ENCODE results near the gene ATP10A.

- TF ChIP-seq CTCF (IDR thresholded peaks at IDR 0.05) (no peak), PRDM15 (CRISPR knock-in tag; IDR thresholded peaks at IDR 0.05) (no peak), RELA (CRISPR knock-in tag; IDR thresholded peaks at IDR 0.05; ENCODE audit: borderline replicate concordance) (no peak), ZNF512 (CRISPR knock-in tag; IDR thresholded peaks at IDR 0.05; ENCODE audit: borderline replicate concordance) (no peak), CREB1 (CRISPR knock-in tag; IDR thresholded peaks at IDR 0.05) (no peak), JUN (CRISPR knock-in tag; IDR thresholded peaks at IDR 0.05) (no peak), SP1 (CRISPR knock-in tag; conservative IDR thresholded peaks at IDR 0.05) (no peak)
- TF ChIP-seq, protein P1, sequence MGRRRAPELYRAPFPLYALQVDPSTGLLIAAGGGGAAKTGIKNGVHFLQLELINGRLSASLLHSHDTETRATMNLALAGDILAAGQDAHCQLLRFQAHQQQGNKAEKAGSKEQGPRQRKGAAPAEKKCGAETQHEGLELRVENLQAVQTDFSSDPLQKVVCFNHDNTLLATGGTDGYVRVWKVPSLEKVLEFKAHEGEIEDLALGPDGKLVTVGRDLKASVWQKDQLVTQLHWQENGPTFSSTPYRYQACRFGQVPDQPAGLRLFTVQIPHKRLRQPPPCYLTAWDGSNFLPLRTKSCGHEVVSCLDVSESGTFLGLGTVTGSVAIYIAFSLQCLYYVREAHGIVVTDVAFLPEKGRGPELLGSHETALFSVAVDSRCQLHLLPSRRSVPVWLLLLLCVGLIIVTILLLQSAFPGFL (CRISPR knock-in tag; IDR thresholded peaks at IDR 0.05; ENCODE audit: borderline replicate concordance), result no peak
Observed at GRCh38 chr15:25901811-25902605, 38.9 kb upstream of the ATP10A start.

All from WTC11 (cell line).